Liver (tissue), 9 donors: Measurements from ENCODE around the gene SKAP2. TPM values are rescaled to one million over a fixed set of nuclear protein-coding genes. Genes with fewer than 3 reads are reported as not detected.

Experiments used
- DNase-seq: peaks from one replicate; pipeline ENCODE4 v3.0.0-alpha.2; 2017; ENCODE audit warnings: low spot score
- H3K27ac ChIP-seq, 2 donors: one replicate each; pipeline ENCODE4 v1.7.0; 2013; ENCODE audit warnings: inconsistent platforms in 2 of 2, low read length in 2 of 2, control low read depth in 1 of 2, low read depth in 1 of 2, mild to moderate bottlenecking in 1 of 2
- H3K27me3 ChIP-seq, 4 donors: one replicate each; pipeline versions ENCODE4 v1.6.1 to v1.7.0; 2013; ENCODE audit warnings: low read length in 3 of 4, inconsistent platforms in 1 of 4, mild to moderate bottlenecking in 1 of 4, moderate library complexity in 1 of 4; ENCODE audit not compliant: control insufficient read depth in 4 of 4, insufficient read depth in 4 of 4
- H3K36me3 ChIP-seq, 4 donors: one replicate each; pipeline versions ENCODE4 v1.6.1 to v1.7.0; 2013; ENCODE audit warnings: low read length in 3 of 4, mild to moderate bottlenecking in 3 of 4, low read depth in 1 of 4, moderate library complexity in 1 of 4; ENCODE audit not compliant: control insufficient read depth in 4 of 4, insufficient read depth in 3 of 4
- H3K4me1 ChIP-seq, 4 donors: one replicate each; pipeline versions ENCODE4 v1.6.1 to v1.7.0; 2013; ENCODE audit warnings: low read length in 3 of 4, mild to moderate bottlenecking in 3 of 4, moderate library complexity in 1 of 4; ENCODE audit not compliant: control insufficient read depth in 4 of 4, insufficient read depth in 4 of 4
- H3K4me3 ChIP-seq, 3 donors: one replicate each; pipeline versions ENCODE4 v1.6.1 to v1.7.0; 2013; ENCODE audit warnings: low read length in 3 of 3, control low read depth in 1 of 3, low read depth in 1 of 3, mild to moderate bottlenecking in 1 of 3
- H3K9ac ChIP-seq, 2 donors: one replicate each; pipeline ENCODE4 v1.7.0; 2013; ENCODE audit warnings: low read length in 2 of 2, mild to moderate bottlenecking in 2 of 2, moderate library complexity in 2 of 2, control low read depth in 1 of 2, low read depth in 1 of 2
- H3K9me3 ChIP-seq, 4 donors: one replicate each; pipeline versions ENCODE4 v1.6.1 to v1.7.0; 2013; ENCODE audit warnings: low read length in 3 of 4; ENCODE audit not compliant: control insufficient read depth in 4 of 4
- ATF3 ChIP-seq: IDR thresholded peaks from 2 replicates; pipeline ENCODE4 v1.6.1; 2016; ENCODE audit warnings: antibody characterized with exemption
- FOXA1 ChIP-seq: IDR thresholded peaks from 2 replicates; pipeline ENCODE4 v1.6.1; 2016; ENCODE audit warnings: antibody characterized with exemption
- GABPA ChIP-seq, 2 donors: IDR thresholded peaks in 1 of 2; conservative IDR thresholded peaks in 1 of 2; 2 replicates each; pipeline ENCODE4 v1.6.1; 2016; ENCODE audit warnings: antibody characterized with exemption in 2 of 2, mild to moderate bottlenecking in 1 of 2, moderate library complexity in 1 of 2
- HNF4A ChIP-seq, 2 donors: conservative IDR thresholded peaks; 2 replicates each; pipeline ENCODE4 v1.6.1; 2016; ENCODE audit warnings: antibody characterized with exemption in 2 of 2, mild to moderate bottlenecking in 2 of 2
- HNF4G ChIP-seq: IDR thresholded peaks from 2 replicates; pipeline ENCODE4 v1.6.1; 2016; ENCODE audit warnings: antibody characterized with exemption
- MAX ChIP-seq: IDR thresholded peaks from 2 replicates; pipeline ENCODE4 v1.6.1; 2016; ENCODE audit warnings: antibody characterized with exemption
- REST ChIP-seq: IDR thresholded peaks from 2 replicates; pipeline ENCODE4 v1.6.1; 2016; ENCODE audit warnings: antibody characterized with exemption, mild to moderate bottlenecking
- RXRA ChIP-seq, 2 donors: IDR thresholded peaks; 2 replicates each; pipeline ENCODE4 v1.6.1; 2017 to 2018; ENCODE audit warnings: antibody characterized with exemption in 2 of 2, mild to moderate bottlenecking in 1 of 2
- SP1 ChIP-seq: IDR thresholded peaks from 2 replicates; pipeline ENCODE4 v1.6.1; 2018; ENCODE audit warnings: antibody characterized with exemption, mild to moderate bottlenecking
- YY1 ChIP-seq: IDR thresholded peaks from 2 replicates; pipeline ENCODE4 v1.6.1; 2016; ENCODE audit warnings: antibody characterized with exemption, mild to moderate bottlenecking
- WGBS: extraction: QIAGEN DNeasy Blood & Tissue Kit; methylation state at CpG from one replicate; pipeline ENCODE4 v1.1.7; 2013; 5-methylcytosine and 5-hydroxymethylcytosine counted together
- polyA plus RNA-seq, 2 donors: library from polyadenylated mRNA; stranded (reverse) in 1 of 2; unstranded in 1 of 2; fragments of 200-250 nt in 1 of 2; fragments of >200 nt in 1 of 2; fragmentation: Nextera tagmentation in 1 of 2; extraction: Ambion mirVana in 1 of 2; gene quantifications; one replicate each; pipeline versions ENCODE4 v1.2.1 to v1.2.3, GENCODE V29; 2013 to 2015
- total RNA-seq, 2 donors: library from RNA; depleted of rRNA; stranded (reverse); fragments of >200 nt; gene quantifications; one replicate each; pipeline ENCODE4 v1.2.3, GENCODE V29; 2014
- donor health status: healthy.
- donor health status: healthy.
- donor health status: healthy.
- donor health status: healthy.
- donor health status: healthy.

The SKAP2 gene
- total and polyA plus RNA-seq, 4 donors = 3.4 to 9.2 (median 5.1) TPM

- no peak overlapping the region for H3K27ac ChIP-seq
- no peaks in the 10 kb centered on the region for H3K36me3 ChIP-seq
- H3K4me1 ChIP-seq = peaks cover 0 to 8% (median under 1%) of the 10 kb centered on the region in 4 donors
- no peaks in the 10 kb centered on the region for H3K27me3 ChIP-seq
- H3K9me3 ChIP-seq = no peaks in the 10 kb centered on the region
- no peak for TF ChIP-seq REST
- no peak for DNase-seq
- H3K4me3 ChIP-seq = no peak overlapping the region
- H3K9ac ChIP-seq = no peak overlapping the region
These were observed 170.2 kb downstream of the SKAP2 start for GRCh38 chr7:26694141-26694540.

- Histone ChIP-seq H3K27ac (no peak overlapping the region), H3K27me3 (no peaks in the 10 kb centered on the region), H3K4me1 (peaks cover 0 to 5% (median 0%) of the 10 kb centered on the region in 4 donors), H3K4me3 (no peak overlapping the region), H3K9ac (no peak overlapping the region), H3K36me3 (no peaks in the 10 kb centered on the region), H3K9me3 (no peaks in the 10 kb centered on the region)
- TF ChIP-seq FOXA1 (no peak), SP1 (no peak), GABPA (IDR thresholded peaks at IDR 0.05 in 1 of 2, conservative IDR thresholded peaks at IDR 0.05 in 1 of 2) (no peak), HNF4G (no peak), MAX (no peak), ATF3 (no peak), RXRA (IDR thresholded peaks at IDR 0.05) (no peak), YY1 (no peak), HNF4A (conservative IDR thresholded peaks at IDR 0.05) (no peak)
- WGBS = 67% methylated on average over 2 of the region's 2 CpGs
- DNase-seq = no peak
These were observed 172.5 kb downstream of the SKAP2 start for GRCh38 chr7:26691886-26692285.

GRCh38 chr7:26691406-26691805 lies 173.0 kb downstream of the SKAP2 start:
- no peaks in the 10 kb centered on the region for H3K36me3 ChIP-seq
- no peak overlapping the region for H3K9ac ChIP-seq
- H3K4me1 ChIP-seq = peaks cover 0 to 5% (median 0%) of the 10 kb centered on the region in 4 donors
- DNase-seq = no peak
- H3K27me3 ChIP-seq = no peaks in the 10 kb centered on the region
- 81% methylated on average over 2 of the region's 2 CpGs for WGBS
- no peak overlapping the region for H3K27ac ChIP-seq
- TF ChIP-seq SP1 = no peak
- no peak overlapping the region for H3K4me3 ChIP-seq
- no peaks in the 10 kb centered on the region for H3K9me3 ChIP-seq
